ENCODE measurements around the gene RAB3IL1. TPM values are rescaled to one million over a fixed set of nuclear protein-coding genes. Genes with fewer than 3 reads are reported as not detected.

Gene RAB3IL1
- total and polyA plus RNA-seq, 9 of the 15 experiments (the other 6 are each of a cell fraction or from before 2014, with no cell fraction given): 0.15 to 42.6 (median 15.5) TPM

DNA sequence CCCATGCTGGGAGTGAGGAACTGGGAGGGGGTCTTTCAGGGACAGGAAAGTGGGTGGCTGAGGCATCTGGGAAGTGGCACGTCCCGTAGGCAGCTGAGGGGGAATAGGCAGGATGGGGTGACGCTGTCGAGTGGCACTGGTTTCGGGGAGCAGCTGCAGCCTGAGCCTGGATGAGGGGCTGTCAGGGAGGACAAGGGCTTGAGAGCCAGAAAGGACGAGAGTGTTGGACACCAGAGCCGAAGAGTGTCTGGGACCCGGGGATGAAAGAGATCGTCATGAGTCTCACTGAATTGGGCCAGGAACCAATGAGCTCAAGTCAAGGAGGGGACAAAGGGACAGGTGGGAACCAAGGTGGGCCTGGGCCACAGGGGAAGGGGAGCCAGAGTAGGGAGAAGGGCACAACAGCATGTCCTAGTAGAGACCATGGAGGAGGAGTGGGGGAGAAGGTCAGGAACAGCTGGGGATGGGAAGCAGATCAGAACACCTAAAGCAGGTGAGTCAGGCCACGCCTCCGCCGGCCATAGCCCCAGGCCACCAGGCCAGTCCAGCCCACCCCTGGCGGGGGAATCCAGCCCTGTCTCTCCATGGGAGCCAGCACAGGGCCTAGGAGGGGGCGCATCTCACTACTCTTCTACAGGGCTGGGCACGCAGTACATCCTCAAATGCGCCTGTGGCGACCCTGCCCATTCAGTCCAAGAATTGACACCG lies 4.2 kb downstream of the RAB3IL1 start:
- H2AFZ ChIP-seq (ENCODE audit: low read depth, low read length): no peak overlapping the region
- no TSS peak for BruUV-seq (replicated peaks)
- H3K9ac ChIP-seq (ENCODE audit: insufficient read depth in 1 of 2, low read depth in 2 of 2, low read length in 2 of 2): peak overlapping the region in 1 of 2 experiments; percentile 84; a peak in 2 of 4 replicates
- in situ Hi-C loops (cut with MboI): no loop called here
- POLR2A ChIA-PET: interaction anchor here (0.6 to 1.1 kb wide), 2 partner anchors 12 to 210 kb away, joined by 3 to 4 read pairs; partner anchors contain the start of gene INCENP
- H3K79me2 ChIP-seq (ENCODE audit: control insufficient read depth, insufficient read depth, low read length): peaks cover 97% of the 10 kb centered on the region
- H3K4me3 ChIP-seq: no peak overlapping the region
- FAIRE-seq: no peak
- H3K9me1 ChIP-seq (ENCODE audit: control insufficient read depth, insufficient read depth, low read length): peaks cover 12% of the 10 kb centered on the region
- peaks cover 29% of the 10 kb centered on the region; the same call in 1 of the 2 replicates for H4K20me1 ChIP-seq (replicated peaks; ENCODE audit: control insufficient read depth, insufficient read depth, low read length)
- TF ChIP-seq, protein P1, sequence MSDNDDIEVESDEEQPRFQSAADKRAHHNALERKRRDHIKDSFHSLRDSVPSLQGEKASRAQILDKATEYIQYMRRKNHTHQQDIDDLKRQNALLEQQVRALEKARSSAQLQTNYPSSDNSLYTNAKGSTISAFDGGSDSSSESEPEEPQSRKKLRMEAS (CRISPR knock-in tag; IDR thresholded peaks at IDR 0.05): no peak
- TF ChIP-seq SREBF1 (IDR thresholded peaks at IDR 0.05; ENCODE audit: borderline replicate concordance, low read depth, low read length) (no peak), ZKSCAN3 (CRISPR knock-in tag; IDR thresholded peaks at IDR 0.05) (no peak), ESRRA (IDR thresholded peaks at IDR 0.05; ENCODE audit: borderline replicate concordance, low read depth) (no peak), RBFOX2 (IDR thresholded peaks at IDR 0.05; ENCODE audit: low read depth, low read length) (no peak)
- TF ChIP-seq, protein P2, sequence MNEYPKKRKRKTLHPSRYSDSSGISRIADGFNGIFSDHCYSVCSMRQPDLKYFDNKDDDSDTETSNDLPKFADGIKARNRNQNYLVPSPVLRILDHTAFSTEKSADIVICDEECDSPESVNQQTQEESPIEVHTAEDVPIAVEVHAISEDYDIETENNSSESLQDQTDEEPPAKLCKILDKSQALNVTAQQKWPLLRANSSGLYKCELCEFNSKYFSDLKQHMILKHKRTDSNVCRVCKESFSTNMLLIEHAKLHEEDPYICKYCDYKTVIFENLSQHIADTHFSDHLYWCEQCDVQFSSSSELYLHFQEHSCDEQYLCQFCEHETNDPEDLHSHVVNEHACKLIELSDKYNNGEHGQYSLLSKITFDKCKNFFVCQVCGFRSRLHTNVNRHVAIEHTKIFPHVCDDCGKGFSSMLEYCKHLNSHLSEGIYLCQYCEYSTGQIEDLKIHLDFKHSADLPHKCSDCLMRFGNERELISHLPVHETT (CRISPR knock-in tag; conservative IDR thresholded peaks at IDR 0.05 in 1 of 2, IDR thresholded peaks at IDR 0.05 in 1 of 2): no peak
- TF ChIP-seq, protein P3, sequence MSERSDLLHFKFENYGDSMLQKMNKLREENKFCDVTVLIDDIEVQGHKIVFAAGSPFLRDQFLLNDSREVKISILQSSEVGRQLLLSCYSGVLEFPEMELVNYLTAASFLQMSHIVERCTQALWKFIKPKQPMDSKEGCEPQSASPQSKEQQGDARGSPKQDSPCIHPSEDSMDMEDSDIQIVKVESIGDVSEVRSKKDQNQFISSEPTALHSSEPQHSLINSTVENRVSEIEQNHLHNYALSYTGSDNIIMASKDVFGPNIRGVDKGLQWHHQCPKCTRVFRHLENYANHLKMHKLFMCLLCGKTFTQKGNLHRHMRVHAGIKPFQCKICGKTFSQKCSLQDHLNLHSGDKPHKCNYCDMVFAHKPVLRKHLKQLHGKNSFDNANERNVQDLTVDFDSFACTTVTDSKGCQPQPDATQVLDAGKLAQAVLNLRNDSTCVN (CRISPR knock-in tag; IDR thresholded peaks at IDR 0.05): no peak
- TF ChIP-seq, protein P4, sequence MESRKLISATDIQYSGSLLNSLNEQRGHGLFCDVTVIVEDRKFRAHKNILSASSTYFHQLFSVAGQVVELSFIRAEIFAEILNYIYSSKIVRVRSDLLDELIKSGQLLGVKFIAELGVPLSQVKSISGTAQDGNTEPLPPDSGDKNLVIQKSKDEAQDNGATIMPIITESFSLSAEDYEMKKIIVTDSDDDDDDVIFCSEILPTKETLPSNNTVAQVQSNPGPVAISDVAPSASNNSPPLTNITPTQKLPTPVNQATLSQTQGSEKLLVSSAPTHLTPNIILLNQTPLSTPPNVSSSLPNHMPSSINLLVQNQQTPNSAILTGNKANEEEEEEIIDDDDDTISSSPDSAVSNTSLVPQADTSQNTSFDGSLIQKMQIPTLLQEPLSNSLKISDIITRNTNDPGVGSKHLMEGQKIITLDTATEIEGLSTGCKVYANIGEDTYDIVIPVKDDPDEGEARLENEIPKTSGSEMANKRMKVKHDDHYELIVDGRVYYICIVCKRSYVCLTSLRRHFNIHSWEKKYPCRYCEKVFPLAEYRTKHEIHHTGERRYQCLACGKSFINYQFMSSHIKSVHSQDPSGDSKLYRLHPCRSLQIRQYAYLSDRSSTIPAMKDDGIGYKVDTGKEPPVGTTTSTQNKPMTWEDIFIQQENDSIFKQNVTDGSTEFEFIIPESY (CRISPR knock-in tag; IDR thresholded peaks at IDR 0.05): no peak; the same call in 1 of the 2 replicates
- ATAC-seq: no peak
- no peaks in the 10 kb centered on the region for H3K27me3 ChIP-seq (ENCODE audit: control insufficient read depth in 2 of 2, insufficient read depth in 2 of 2, low read length in 2 of 2)
- peaks cover 25 to 71% of the 10 kb centered on the region in 2 experiments for H3K4me1 ChIP-seq (replicated peaks in 1 of 2; ENCODE audit: control insufficient read depth in 2 of 2, insufficient read depth in 2 of 2, low read length in 2 of 2)
- no peaks in the 10 kb centered on the region for H3K9me3 ChIP-seq (replicated peaks; ENCODE audit: control insufficient read depth, insufficient read depth, low read depth, low read length)
- H3K4me2 ChIP-seq (ENCODE audit: insufficient read depth, low read length): no peak overlapping the region
- WGBS (ENCODE audit: insufficient coverage, low coverage, missing lambda C conversion rate): 87% methylated on average over 18 of the region's 18 CpGs
- H3K36me3 ChIP-seq (ENCODE audit: control insufficient read depth, insufficient read depth, low read length): peaks cover 20% of the 10 kb centered on the region; the same call in 2 of the 3 replicates
- no peak overlapping the region for H3K27ac ChIP-seq (ENCODE audit: extremely low read depth, low read depth, low read length)
- CTCF ChIA-PET (ENCODE audit: low intra/inter-chr PET ratio): no interaction called here
- intact Hi-C loops (cut with micrococcal nuclease): no loop called here
- DNase-seq (ENCODE audit: extremely low read depth in 1 of 4, low spot score in 3 of 4): peak in 1 of 4 experiments; percentile 13

All from K562 (cell line).